Neutrophil (primary cell): ENCODE results near the gene ATG12.

Experiments used
- H3K27ac ChIP-seq: fragments of 200-600 bp; sonication (generic); 2 replicates; pipeline ENCODE4 v1.5.1; 2016; ENCODE audit warnings: mild to moderate bottlenecking, moderate library complexity
- H3K27me3 ChIP-seq: fragments of 200-600 bp; sonication (generic); 2 replicates; pipeline ENCODE4 v1.6.0; 2016; ENCODE audit warnings: mild to moderate bottlenecking
- H3K36me3 ChIP-seq: fragments of 200-600 bp; sonication (generic); 2 replicates; pipeline ENCODE4 v1.5.1; 2017
- H3K4me1 ChIP-seq, 2 experiments: fragments of 200-600 bp in 1 of 2; sonication (generic) in 1 of 2; 1 replicate in 1 of 2; 2 replicates in 1 of 2; pipeline versions ENCODE4 v1.5.1 to v1.6.1; 2013 to 2016; ENCODE audit warnings: low read depth in 1 of 2, low read length in 1 of 2, mild to moderate bottlenecking in 1 of 2, moderate library complexity in 1 of 2; ENCODE audit not compliant: control insufficient read depth in 1 of 2, insufficient read depth in 1 of 2
- H3K4me3 ChIP-seq, 2 experiments: fragments of 200-600 bp in 1 of 2; sonication (generic) in 1 of 2; 1 replicate in 1 of 2; 2 replicates in 1 of 2; pipeline ENCODE4 v1.5.1; 2013 to 2016; ENCODE audit warnings: low read depth in 1 of 2, low read length in 1 of 2, mild to moderate bottlenecking in 1 of 2, moderate library complexity in 1 of 2
- H3K9me3 ChIP-seq: fragments of 200-600 bp; sonication (generic); 2 replicates; pipeline ENCODE4 v1.5.1; 2016
- TF ChIP-seq, protein P1 (sequence below): fragments of 200-600 bp; sonication (generic); IDR thresholded peaks from 2 replicates; pipeline ENCODE4 v1.5.1; 2016; ENCODE audit warnings: antibody characterized with exemption

Gene ATG12

GRCh38 chr5:115801984-115802383, 39.4 kb downstream of the ATG12 start:
- Histone ChIP-seq H3K9me3 (no peaks in the 10 kb centered on the region), H3K4me1 (peaks cover 6 to 7% of the 10 kb centered on the region in 2 experiments), H3K36me3 (no peaks in the 10 kb centered on the region), H3K27me3 (peaks cover 32% of the 10 kb centered on the region), H3K27ac (no peak overlapping the region), H3K4me3 (no peak overlapping the region)
- TF ChIP-seq, protein P1, sequence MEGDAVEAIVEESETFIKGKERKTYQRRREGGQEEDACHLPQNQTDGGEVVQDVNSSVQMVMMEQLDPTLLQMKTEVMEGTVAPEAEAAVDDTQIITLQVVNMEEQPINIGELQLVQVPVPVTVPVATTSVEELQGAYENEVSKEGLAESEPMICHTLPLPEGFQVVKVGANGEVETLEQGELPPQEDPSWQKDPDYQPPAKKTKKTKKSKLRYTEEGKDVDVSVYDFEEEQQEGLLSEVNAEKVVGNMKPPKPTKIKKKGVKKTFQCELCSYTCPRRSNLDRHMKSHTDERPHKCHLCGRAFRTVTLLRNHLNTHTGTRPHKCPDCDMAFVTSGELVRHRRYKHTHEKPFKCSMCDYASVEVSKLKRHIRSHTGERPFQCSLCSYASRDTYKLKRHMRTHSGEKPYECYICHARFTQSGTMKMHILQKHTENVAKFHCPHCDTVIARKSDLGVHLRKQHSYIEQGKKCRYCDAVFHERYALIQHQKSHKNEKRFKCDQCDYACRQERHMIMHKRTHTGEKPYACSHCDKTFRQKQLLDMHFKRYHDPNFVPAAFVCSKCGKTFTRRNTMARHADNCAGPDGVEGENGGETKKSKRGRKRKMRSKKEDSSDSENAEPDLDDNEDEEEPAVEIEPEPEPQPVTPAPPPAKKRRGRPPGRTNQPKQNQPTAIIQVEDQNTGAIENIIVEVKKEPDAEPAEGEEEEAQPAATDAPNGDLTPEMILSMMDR: no peak

- H3K27me3 ChIP-seq: peaks cover 29% of the 10 kb centered on the region
- H3K4me3 ChIP-seq: no peak overlapping the region
- no peaks in the 10 kb centered on the region for H3K9me3 ChIP-seq
- H3K4me1 ChIP-seq: peaks cover 6 to 7% of the 10 kb centered on the region in 2 experiments
- H3K27ac ChIP-seq: no peak overlapping the region
- TF ChIP-seq, protein P1: no peak
- no peaks in the 10 kb centered on the region for H3K36me3 ChIP-seq
Observed at GRCh38 chr5:115801152-115801551, 40.2 kb downstream of the ATG12 start.

DNA sequence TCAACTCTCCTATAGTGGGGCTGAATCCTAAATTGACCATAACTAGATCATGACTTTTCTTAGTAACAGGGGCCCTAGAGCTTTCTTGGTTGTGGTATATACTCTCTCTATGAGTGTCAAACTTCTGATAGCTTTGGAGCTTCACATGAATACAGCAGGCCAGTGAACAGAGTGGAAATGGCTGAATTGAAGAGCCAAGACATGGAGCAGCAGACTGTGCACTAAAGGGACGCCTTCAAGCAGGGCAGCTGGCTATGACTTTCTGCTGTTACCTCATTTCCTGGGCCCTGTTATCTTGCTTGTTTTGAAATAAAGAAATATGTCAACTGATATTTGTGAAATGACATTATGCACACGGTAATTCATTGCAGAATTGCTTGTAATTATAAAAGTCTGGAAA, 41.3 kb downstream of the ATG12 start:
- Histone ChIP-seq H3K27me3 (peaks cover 32% of the 10 kb centered on the region), H3K27ac (no peak overlapping the region), H3K9me3 (no peaks in the 10 kb centered on the region), H3K4me3 (no peak overlapping the region), H3K36me3 (no peaks in the 10 kb centered on the region), H3K4me1 (peaks cover 6 to 7% of the 10 kb centered on the region in 2 experiments)
- TF ChIP-seq, protein P1: no peak

GRCh38 chr5:115798252-115798651, 43.1 kb downstream of the ATG12 start:
- Histone ChIP-seq H3K4me1 (peaks cover 6 to 7% of the 10 kb centered on the region in 2 experiments), H3K27ac (no peak overlapping the region), H3K27me3 (peaks cover 40% of the 10 kb centered on the region), H3K4me3 (no peak overlapping the region), H3K9me3 (no peaks in the 10 kb centered on the region), H3K36me3 (no peaks in the 10 kb centered on the region)
- TF ChIP-seq, protein P1: no peak

DNA sequence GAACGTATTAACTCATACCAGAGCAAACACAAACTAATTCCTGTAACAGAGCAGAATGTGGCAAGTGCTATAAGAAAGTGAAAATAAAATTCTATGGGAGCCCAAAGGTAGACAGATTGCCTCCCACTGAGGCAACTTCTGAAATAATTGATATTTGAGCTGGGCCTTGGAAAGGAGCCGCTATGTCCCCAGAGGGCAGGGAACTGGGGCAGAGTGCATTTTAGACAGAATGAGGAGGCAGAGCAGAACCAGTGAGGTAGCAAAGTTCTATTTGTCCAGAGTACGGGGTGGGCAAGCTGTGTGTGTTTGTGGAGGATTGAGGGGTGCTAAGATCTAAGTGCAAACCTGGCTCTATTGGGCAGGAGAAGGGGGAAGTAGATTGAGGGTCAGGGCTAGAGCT, 44.7 kb downstream of the ATG12 start:
- H3K9me3 ChIP-seq: no peaks in the 10 kb centered on the region
- TF ChIP-seq, protein P1: no peak
- peaks cover 6 to 7% of the 10 kb centered on the region in 2 experiments for H3K4me1 ChIP-seq
- no peaks in the 10 kb centered on the region for H3K36me3 ChIP-seq
- no peak overlapping the region for H3K27ac ChIP-seq
- H3K27me3 ChIP-seq: peaks cover 56% of the 10 kb centered on the region
- no peak overlapping the region for H3K4me3 ChIP-seq

- Histone ChIP-seq H3K36me3 (no peaks in the 10 kb centered on the region), H3K9me3 (no peaks in the 10 kb centered on the region), H3K27ac (no peak overlapping the region), H3K4me3 (no peak overlapping the region), H3K4me1 (peaks cover 6 to 7% of the 10 kb centered on the region in 2 experiments), H3K27me3 (peaks cover 63% of the 10 kb centered on the region)
- TF ChIP-seq, protein P1: no peak
Observed at GRCh38 chr5:115795700-115796099, 45.7 kb downstream of the ATG12 start.
